Thyroid gland (tissue), 4 donors: ENCODE data around the gene GAGE12H.
"Not testable (repeated sequence)": the region's sequence is repeated elsewhere in the genome, so short reads cannot be mapped to it uniquely, and the experiment has no call there.

Source experiments
- POLR2A ChIP-seq, 2 donors: fragments of 450-650 bp; IDR thresholded peaks; one replicate each; pipeline ENCODE4 v1.6.1; 2017; ENCODE audit warnings: antibody characterized with exemption in 2 of 2, mild to moderate bottlenecking in 2 of 2, moderate library complexity in 1 of 2
- TF ChIP-seq, protein P1 (sequence below), 6 experiments: fragments of 200-600 bp in 3 of 6; fragments of 450-650 bp in 3 of 6; sonication (generic) in 3 of 6; IDR thresholded peaks; one replicate each; pipeline ENCODE4 v1.5.1; 2016 to 2019; ENCODE audit warnings: antibody characterized with exemption in 6 of 6, mild to moderate bottlenecking in 2 of 6, inconsistent platforms in 1 of 6, moderate library complexity in 1 of 6

DNA sequence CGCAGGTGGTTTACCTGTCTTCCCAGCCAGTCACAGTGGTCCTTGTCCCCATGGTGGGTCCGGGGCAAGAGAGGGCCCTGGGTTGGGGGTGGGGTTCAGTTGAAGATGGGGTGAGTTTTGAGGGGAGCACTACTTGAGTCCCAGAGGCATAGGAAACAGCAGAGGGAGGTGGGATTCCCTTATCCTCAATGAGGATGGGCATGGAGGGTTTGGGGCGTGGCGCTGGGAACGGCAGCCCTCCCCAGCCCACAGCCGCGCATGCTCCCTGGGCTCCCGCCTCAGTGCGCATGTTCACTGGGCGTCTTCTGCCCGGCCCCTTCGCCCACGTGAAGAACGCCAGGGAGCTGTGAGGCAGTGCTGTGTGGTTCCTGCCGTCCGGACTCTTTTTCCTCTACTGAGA, 38.3 kb upstream of the GAGE12H start, which contains the start of gene GAGE12D:
- TF ChIP-seq, protein P1, sequence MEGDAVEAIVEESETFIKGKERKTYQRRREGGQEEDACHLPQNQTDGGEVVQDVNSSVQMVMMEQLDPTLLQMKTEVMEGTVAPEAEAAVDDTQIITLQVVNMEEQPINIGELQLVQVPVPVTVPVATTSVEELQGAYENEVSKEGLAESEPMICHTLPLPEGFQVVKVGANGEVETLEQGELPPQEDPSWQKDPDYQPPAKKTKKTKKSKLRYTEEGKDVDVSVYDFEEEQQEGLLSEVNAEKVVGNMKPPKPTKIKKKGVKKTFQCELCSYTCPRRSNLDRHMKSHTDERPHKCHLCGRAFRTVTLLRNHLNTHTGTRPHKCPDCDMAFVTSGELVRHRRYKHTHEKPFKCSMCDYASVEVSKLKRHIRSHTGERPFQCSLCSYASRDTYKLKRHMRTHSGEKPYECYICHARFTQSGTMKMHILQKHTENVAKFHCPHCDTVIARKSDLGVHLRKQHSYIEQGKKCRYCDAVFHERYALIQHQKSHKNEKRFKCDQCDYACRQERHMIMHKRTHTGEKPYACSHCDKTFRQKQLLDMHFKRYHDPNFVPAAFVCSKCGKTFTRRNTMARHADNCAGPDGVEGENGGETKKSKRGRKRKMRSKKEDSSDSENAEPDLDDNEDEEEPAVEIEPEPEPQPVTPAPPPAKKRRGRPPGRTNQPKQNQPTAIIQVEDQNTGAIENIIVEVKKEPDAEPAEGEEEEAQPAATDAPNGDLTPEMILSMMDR (IDR thresholded peaks at IDR 0.05), result not testable (repeated sequence)
- TF ChIP-seq POLR2A (IDR thresholded peaks at IDR 0.05), result not testable (repeated sequence)
